ENCODE data around the gene CD1C.

- TF ChIP-seq CTCF (IDR thresholded peaks at IDR 0.05) (no peak), SP1 (CRISPR knock-in tag; conservative IDR thresholded peaks at IDR 0.05) (no peak), ESRRA (CRISPR knock-in tag; IDR thresholded peaks at IDR 0.05; ENCODE audit: borderline replicate concordance) (no peak), USF1 (CRISPR knock-in tag; IDR thresholded peaks at IDR 0.05) (no peak), ZNF281 (CRISPR knock-in tag; IDR thresholded peaks at IDR 0.05) (no peak), HMGXB4 (CRISPR knock-in tag; IDR thresholded peaks at IDR 0.05) (no peak), E2F5 (CRISPR knock-in tag; IDR thresholded peaks at IDR 0.05) (no peak), FOXK1 (CRISPR knock-in tag; IDR thresholded peaks at IDR 0.05) (no peak), ATF3 (CRISPR knock-in tag; conservative IDR thresholded peaks at IDR 0.05) (no peak), ZSCAN18 (CRISPR knock-in tag; IDR thresholded peaks at IDR 0.05) (no peak), ZNF138 (CRISPR knock-in tag; conservative IDR thresholded peaks at IDR 0.05) (no peak), ATF6 (CRISPR knock-in tag; IDR thresholded peaks at IDR 0.05) (no peak), TEAD4 (CRISPR knock-in tag; IDR thresholded peaks at IDR 0.05) (no peak)
Observed at GRCh38 chr1:158335213-158335532, 45.5 kb downstream of the CD1C start.
